ENCODE results near the gene SRC.
A peak's percentile ranks its signal among the peaks of the same experiment; 100 is the strongest.
"Not testable (repeated sequence)": the region's sequence is repeated elsewhere in the genome, so short reads cannot be mapped to it uniquely, and the experiment has no call there.

The SRC gene

DNA sequence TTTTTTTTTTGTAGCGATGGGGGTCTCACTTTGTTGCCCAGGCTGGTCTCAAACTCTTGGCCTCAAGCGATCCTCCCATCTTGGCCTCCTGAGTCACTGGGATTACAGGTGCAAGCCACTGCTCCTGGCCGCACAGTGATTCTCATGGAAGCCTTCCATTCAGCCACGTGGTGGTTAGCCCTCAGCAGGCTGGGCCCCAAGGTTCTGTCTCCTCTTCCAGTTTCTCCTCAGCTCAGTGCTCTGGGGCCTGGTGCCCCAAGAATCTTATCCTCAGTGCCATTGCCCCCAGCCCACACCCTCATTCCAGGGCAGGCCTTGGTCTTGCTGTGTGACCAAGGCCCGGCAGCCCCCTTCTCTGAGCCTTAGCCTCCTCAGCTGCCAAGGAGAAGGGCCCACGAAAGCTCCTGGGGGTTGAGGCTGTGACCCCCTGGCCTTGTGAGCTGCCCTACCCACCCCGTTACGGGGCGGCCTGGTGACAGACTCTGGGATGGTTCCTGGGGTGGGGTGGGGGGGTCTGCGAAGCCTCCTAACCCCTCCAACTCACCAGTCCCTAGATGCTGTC lies 16.4 kb downstream of the SRC start:
- DNase-seq: no peak

DNA sequence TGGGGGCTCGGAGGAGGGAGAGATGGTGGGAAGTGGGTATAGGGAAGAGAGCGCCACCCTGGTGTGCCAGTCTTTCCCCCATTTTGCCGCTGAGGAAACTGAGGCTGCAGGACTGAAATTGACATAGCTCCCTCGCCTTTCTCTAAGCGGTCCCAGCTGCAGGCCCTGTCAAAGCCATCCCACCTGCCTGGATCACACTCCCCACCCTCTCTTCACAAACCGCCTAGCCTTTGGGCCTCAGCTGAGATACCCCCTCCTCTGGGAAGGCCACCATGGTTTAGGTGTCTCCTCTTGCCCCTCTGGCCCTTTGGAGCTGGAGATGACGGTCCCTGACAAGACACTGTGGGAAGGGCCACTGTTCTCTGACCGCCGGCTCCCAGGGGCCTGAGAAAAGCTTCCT lies 16.9 kb downstream of the SRC start:
- no peak for DNase-seq

DNA sequence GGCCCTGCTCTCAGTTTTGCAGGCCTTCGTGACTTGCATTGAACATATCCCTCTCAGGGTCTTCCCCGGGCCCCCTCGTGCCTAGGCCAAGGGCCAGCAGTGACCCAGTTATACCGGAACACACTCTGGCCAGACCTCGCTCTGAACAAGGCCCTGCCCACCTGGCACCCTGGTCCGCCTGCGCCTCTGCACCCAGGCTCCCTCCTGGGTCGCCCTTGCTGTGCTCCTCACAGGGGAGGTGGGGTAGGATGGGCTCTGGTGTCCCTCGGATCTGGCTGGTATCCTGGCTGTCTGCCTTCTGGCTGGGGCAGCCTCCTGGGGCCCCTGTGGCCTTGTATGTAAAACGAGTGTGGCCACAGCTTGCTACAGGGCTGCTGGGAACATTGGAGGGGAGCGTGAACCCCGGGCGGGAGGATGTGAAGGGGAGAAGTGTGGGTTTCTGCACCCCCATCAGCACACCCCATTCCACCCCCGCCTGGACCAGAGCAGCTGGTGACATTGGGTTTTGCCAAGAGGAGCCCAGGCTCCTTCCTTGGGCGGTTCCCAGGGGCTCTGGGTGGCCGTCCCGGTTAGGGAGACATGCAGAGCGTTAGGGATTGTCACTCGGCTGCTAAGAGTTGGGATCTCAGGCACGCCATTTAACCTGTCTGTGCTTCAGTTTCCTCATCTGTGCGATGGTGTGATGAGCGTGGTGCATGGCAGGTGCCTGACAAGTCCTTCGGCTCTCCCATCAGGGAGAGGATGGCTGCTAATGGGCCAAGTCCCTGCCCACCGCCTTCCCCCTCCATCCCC lies 17.5 kb downstream of the SRC start:
- DNase-seq: no peak

DNA sequence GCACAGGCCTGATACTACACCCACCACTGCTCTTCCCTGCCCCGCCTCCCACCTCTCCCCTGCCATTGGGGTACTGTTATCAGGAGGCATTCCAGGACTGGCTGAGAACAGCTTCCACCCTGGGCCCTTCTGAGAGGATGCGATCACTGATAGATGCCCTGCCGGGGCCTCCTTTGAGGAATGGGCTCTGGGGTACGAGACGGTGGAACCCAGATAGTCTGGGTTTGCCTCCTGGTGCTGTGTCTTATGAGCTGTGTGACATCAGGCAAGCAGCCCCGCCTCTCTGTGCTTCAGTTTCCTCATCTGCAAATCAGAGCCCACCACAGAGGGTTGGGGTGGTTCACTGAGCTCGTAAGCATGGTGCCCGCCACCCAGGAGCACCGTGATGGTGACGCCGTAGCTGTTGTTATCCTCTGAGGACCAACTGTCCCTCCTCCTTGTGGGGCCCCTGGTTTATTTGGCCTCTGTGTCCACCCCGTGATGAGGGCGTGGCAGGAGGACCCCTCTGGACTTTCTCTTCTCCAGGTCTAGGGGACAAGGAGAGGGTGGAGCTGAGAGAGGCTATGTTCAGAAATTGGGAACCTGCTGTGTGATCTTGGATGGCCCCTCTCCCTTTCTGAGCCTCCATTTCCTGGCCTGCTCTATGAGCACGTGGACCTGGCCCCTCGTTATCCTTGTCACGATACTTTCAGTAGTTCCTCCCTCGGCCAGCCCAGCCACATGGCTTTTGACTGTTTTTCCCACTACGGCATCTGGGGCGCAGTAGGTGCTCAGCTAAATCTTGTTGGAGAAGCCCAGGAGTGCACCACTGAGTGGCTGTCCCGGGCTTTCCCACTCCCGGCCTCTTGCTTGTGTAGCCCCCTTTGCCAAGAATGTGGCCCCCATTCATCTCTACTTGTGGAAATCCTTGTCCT lies 18.3 kb downstream of the SRC start:
- DNase-seq: no peak

DNA sequence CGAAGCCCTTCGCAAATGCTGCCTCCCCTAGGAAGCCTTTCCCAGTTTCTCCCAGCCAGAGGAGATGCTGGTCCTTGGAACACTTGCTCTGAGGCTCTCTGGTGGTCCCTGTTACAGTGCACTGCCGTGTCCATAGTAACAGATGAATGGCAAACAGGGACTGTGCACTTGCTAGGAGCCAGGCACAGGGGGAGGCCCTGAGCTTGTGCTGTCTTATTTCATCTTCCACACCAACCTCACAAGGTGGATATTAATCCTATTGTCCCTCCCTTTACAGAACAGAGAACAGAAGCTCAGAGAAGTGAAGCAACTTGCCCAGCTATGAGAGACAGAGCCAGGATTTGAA lies 19.0 kb downstream of the SRC start:
- no peak for DNase-seq

DNA sequence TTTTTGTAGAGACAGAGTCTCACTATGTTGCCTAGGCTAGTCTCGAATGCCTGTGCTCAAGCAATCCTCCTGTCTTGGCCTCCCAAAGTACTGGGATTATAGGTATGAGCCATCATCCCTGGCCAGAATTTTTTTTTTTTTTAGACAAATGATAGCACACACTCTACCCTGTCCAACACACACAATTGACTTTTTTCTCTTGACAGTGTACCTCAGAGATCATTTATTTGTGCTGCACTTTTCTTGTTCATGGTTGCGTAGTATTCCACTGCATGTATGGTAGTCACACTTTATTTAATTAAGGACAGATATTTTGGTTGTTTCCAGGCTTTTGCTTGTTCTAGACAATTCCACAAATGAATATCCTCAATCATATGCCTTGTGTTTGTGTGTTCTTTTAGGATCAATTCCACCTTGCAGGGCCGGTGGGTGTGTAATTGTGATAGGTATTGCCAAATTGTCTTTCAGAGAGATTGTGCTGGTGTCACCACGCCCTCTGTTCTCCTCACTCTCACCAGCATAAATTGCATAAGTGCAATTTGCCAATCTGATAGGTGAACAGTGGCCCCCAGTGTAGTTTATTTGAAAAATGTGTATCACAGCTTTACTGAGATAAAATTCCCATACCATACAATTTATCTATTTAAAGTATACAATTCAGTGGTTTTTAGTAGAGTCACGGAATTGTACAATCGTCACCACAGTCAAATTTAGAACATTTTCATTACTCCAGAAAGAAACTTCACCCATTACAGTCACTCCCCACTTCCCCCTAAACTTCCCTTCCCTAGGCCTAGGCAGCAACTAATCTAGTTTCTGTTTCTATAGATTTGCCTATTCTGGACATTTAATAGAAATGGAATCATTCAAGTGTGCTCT lies 20.1 kb downstream of the SRC start:
- peak in 1 of 58 donors; percentile 11 for DNase-seq

DNA sequence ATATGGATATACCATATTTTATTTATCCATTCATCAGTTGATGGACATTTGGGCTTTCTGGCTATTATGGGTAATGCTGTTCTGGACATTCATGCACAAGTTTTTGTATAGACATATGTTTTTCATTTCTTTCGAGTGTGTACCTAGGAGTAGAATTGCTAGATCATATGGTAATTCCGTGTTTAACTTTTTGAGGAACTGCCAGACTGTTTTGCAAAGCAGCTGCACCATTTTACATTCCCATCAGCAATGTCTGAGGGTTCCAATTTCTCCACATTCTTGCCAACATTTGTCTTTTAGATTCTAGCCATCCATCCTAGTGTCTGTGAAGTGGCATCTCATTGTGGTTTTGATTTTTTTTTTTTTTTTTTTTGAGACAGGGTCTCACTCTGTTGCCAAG lies 20.8 kb downstream of the SRC start:
- no peak for DNase-seq

DNA sequence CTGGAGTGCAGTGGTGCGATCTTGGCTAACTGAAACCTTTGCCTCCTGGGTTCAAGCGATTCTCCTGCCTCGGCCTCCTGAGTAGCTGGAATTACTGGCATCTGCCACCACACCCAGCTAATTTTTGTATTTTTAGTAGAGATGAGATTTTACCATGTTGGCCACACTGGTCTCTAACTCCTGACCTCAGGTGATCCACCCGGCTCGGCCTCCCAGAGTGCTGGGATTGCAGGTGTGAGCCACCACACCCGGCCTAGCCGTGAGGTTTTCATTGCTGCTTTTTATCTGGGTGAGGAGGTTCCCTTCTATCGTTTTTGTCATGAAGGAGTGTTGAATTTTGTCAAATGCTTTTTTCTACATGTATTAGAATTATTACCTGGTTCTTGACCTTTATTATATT lies 23.9 kb downstream of the SRC start:
- no peak for DNase-seq

DNA sequence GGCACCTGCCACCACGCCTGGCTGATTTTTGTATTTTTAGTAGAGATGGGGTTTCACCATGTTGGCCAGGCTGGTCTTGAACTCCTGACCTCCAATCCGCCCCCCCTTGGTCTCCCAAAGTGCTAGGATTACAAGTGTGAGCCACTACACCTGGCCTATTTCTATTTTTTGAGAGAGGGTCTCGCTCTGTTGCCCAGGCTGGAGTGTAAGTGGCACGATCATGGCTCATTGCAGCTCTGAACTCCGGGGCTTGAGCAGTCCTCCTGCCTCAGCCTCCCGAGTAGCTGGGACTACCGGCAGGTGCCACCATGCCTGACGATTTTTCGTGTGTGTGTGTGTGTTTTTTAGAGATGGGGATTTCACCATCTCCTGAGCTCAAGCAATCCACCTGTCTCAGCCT lies 25.9 kb downstream of the SRC start:
- not testable (repeated sequence) for DNase-seq

DNA sequence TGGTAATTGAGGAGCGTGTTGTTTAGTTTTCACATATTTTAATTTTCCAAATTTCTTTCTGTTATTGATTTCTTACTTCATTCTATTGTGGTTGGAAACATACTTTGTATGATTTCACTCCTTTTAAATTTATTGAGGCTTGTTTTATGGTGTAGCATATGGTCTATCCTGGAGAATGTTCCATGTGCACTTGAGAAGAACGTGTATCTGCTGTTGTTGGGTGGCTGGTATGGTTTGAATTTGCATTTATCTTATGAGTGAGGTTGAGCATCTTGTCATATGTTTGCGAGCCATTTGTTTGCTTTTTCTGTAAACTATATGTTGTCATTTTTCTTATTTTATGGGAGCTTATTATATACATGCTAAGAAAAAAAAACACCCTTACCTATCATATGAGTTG lies 26.5 kb downstream of the SRC start:
- no peak for DNase-seq

DNA sequence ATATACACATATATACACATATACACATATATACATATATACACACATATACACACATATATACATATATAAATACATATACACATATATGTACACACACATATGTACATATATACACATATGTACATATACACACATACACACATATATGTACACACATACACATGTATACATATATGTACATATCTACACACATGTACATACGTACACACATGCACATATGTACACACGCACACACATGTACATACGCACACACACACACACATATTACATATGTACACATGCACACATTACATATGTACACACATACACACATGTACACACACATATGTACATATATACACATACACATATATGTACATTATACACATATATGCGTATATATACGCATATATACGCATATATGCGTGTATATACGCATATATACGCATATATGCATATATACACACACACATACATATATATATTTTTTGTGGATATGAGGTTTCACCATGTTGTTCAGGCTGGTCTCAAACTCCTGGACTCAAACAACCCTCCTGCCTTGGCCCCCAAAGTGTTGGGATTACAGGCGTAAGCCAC lies 27.2 kb downstream of the SRC start:
- no peak for DNase-seq

DNA sequence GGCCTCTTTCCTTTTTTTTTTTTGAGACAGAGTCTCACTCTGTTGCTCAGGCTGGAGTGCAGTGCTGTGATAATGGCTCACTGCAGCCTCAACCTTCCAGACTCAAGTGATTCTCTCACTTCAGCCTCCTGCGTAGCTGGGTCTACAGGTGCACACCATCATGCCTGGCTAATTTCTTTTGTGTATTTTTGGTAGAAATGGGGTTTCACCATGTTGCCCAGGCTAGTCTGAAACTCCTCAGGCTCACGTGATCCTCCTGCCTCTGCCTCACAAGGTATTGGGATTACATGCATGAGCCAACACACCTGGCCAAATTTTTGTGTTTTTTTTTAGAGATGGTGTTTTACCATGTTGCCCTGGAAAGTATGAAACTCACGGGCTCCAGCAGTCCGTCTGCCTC lies 29.3 kb downstream of the SRC start:
- no peak for DNase-seq

DNA sequence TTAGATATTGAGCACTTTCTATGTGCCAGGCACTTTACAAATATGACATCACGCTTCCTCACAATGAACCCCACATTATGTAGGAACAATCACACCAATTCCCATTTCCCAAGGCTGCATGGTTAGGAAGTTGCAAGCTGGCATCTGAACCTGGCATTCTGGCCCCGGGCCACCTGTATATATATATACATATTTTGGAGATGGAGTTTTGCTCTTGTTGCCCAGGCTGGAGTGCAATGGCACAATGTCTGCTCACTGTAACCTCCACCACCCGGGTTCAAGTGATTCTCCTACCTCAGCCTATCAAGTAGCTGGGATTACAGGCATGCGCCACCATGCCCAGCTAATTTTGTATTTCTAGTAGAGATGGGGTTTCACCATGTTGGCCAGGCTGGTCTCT lies 30.4 kb downstream of the SRC start:
- no peak for DNase-seq

DNA sequence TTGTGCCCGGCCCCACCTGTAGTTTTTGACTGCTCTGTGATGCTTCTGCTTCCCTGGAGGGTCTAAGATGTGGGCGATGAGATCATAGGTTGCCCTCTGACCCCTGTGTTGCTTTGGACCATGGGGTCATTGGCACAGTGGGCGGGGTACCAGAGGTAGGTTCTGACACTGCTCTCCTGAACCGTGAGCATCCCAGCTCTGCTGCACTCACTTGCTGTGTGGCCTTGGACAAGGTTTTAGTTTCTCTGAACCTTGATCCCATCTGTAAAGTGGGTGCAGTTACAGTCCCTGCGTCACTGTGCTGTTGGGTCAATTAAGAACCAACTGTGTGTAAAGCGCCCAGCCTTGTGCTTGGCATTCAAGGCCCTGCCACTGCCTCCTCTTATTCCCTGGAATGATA lies 30.9 kb downstream of the SRC start:
- DNase-seq: no peak

DNA sequence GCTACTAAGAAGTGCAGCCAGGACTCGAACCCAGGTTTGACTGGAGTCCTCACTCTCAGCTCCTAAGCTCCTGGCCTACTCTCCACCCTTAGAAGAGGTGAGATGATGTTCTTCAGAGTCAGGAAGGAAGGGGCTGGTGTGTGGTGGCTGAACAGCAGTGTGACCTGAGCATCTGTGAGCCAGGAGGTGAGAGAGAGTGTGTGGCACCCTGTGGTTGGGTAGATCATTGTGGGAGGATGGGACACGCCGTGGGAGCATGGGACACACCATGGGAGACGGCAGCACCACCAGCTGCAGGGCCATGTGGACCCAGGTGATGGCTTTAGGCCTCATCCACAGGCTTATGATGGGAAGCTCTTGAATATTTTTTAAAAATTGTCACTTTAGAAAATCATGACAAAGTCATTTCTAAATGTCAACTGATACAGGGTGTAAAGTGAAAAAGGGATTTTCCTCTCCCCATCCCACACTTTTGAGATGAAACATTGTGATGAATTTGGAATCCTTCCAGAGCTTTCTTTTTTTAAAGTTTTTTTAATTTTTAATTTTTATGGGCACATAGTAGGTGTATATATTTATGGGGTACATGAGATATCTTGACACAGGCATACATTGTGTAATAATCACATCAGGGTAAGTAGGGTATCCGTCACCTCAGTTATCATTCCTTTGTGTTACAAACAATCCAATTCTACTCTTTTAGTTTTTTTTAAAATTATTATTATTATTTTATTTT lies 31.6 kb downstream of the SRC start:
- no peak for DNase-seq

DNA sequence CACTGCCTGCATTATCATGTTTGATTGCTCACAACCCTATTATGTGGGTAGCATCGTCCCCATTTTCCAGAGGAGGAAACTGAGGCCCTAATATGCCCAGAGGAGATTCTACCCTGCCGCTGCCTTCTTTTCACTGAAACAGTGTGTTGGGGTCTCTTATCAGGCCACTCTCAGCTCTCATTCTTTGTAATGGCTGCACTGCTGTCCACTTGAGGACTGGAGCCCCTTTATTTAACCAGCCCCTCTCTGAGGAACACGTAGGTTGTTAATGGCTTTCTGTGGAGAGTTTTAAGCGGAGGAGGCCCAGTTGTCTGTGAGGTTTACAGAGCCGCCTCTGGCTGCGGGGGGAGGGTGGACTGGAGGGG lies 32.5 kb downstream of the SRC start:
- no peak for DNase-seq

DNA sequence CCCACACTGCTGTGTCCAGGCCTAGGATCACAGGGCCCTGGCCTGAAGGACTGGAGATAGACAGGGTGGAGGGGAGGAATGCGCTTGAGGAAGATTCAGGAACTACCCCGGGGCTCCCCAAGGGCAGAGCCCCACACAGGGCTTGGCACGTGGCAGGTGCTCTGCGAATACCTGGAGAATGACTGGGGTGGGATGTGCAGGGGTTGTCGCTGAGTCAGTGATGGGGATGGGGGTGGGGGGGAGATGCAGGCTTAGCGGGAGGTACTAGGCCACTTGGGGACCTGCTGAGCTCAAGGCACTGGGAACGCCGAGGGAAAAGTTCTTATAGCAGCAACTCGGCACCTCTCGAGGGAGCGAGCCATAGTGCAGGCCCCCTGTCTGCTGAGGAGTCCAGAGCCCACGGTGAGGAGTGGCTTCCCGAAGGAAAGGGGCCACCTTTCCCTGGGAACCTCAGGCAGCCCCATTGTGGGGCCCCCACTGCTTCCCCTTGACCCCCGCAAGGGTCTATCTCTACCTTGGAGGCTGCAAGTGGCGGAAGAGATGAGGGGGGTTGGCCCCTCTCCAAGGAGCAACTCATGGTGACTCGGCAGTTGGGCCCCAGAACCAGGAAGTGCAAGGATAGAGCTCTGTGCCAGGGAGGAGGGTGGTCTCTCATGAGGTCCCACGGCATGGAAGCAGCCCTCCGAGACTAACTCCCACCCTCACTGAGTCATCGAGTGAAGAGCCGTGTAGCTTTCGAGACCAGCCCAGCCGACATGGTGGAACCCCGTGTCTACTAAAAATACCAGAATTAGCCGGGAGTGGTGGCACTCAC lies 33.1 kb downstream of the SRC start:
- DNase-seq: no peak

DNA sequence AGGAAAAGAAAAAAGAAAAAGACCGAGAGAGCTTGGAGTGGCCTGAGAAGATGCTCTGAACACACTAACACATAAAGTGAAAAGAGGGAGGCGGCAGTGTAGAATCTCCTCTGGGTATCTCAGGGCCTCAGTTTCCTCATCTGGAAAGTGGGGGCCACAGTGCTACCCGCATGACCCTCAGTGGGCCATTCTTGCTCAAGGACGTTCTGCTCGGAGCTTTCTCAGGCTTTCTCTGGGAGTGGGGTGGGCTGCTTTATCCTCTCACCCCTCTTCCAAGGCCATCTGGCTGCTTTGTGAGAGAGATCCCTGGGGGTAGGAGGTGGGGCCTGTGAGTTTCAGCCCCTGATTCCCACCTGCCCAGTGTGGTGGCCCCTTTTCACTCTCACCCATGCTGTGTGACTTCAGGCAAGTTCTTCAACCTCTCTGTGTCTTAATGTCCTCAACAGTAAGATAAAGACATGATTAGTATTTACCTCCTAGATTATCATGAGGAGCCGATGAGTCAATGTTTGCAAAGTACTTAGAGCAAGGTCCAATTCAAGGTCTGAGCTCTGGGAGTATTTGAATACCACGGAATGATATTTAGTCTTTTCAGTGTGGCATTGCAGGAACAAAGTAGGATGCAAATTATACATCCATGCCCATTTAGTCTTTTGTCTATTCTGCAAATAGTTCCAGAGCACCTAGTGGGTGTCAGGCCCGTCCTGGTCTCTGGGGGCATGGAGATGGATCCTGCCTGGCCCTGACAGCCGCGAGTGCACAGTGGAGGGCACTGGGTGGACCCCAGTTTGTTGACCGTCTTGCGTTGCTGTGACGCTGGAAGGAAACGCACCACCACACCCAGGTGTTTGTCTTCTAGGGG lies 34.3 kb downstream of the SRC start:
- no peak for DNase-seq

All from anterior cingulate cortex (tissue), 58 donors.